Stimulated activated naive CD4-positive, alpha-beta T cell treated with Interleukin-2 at 50 U/mL for 16 hours (primary cell): ENCODE measurements around the gene FAM219A.

Experiments
- DNase-seq: peaks from one replicate; lab custom pipeline; 2025; lab: John Stamatoyannopoulos, UW

The FAM219A gene

GRCh38 chr9:34349324-34349723 is 109.0 kb downstream of the FAM219A start:
- DNase-seq = no peak
